KOPT-K1 (cell line): Measurements from ENCODE around the gene ZMIZ1.

Experiments
- H3K27ac ChIP-seq: fragments of 200-600 bp; sonication (generic); 2 replicates; pipeline ENCODE4 v1.5.1; 2016; ENCODE audit warnings: antibody characterized with exemption, mild to moderate bottlenecking, low read depth, low read length; ENCODE audit not compliant: poor library complexity, severe bottlenecking
- H3K36me3 ChIP-seq: fragments of 200-600 bp; sonication (generic); 2 replicates; pipeline ENCODE4 v1.5.1; 2017; ENCODE audit warnings: antibody characterized with exemption, mild to moderate bottlenecking, low read length, moderate library complexity; ENCODE audit not compliant: insufficient read depth
- H3K9me3 ChIP-seq: fragments of 200-600 bp; sonication (generic); 2 replicates; pipeline ENCODE4 v1.5.1; 2017; ENCODE audit warnings: antibody characterized with exemption, low read length, mild to moderate bottlenecking; ENCODE audit not compliant: insufficient read depth, poor library complexity, severe bottlenecking

ZMIZ1 gene

DNA sequence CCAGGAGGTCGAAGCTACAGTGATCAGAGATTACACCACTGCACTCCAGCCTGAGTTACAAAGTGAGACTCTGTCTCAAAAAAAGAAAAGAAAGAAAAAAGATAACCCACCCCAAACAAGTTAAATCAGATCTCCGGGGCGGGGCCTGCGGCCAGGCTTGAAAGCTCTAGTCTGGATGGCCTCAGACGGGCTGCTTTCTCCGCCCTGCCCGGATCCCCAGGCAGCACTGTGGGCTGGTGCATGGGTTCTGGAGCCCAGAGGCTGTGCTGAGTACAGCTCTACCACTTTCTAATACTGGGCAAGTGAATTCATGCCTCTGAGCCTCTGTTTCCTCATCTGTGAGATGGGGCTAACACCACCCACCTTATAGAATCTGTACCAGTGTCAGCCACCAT lies 83.7 kb downstream of the ZMIZ1 start:
- Histone ChIP-seq H3K9me3 (no peaks in the 10 kb centered on the region), H3K36me3 (peaks cover 49% of the 10 kb centered on the region; the same call in 1 of the 2 replicates), H3K27ac (peak overlapping the region; percentile 100)

DNA sequence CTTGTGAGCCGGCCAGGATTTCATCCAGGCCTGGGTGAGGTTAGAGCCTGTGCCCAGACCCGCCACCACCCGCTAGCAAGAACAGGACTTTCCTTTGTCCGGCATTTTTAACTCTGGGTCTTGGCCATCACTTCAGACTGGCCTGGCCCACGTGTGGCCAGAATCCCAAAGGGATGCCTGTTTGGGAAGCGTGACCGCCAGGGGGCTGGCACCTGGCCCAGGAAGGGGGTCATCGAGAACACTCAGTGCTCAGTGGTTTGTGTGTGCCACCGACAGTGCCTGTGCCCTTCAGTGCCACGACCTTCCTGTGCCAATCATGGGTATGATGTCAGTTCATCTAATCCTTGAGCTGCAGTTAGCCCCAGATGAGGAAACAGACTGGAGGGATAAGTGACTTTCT lies 85.0 kb downstream of the ZMIZ1 start:
- no peak overlapping the region for H3K27ac ChIP-seq
- H3K9me3 ChIP-seq: no peaks in the 10 kb centered on the region
- H3K36me3 ChIP-seq: peaks cover 45% of the 10 kb centered on the region; the same call in 1 of the 2 replicates

DNA sequence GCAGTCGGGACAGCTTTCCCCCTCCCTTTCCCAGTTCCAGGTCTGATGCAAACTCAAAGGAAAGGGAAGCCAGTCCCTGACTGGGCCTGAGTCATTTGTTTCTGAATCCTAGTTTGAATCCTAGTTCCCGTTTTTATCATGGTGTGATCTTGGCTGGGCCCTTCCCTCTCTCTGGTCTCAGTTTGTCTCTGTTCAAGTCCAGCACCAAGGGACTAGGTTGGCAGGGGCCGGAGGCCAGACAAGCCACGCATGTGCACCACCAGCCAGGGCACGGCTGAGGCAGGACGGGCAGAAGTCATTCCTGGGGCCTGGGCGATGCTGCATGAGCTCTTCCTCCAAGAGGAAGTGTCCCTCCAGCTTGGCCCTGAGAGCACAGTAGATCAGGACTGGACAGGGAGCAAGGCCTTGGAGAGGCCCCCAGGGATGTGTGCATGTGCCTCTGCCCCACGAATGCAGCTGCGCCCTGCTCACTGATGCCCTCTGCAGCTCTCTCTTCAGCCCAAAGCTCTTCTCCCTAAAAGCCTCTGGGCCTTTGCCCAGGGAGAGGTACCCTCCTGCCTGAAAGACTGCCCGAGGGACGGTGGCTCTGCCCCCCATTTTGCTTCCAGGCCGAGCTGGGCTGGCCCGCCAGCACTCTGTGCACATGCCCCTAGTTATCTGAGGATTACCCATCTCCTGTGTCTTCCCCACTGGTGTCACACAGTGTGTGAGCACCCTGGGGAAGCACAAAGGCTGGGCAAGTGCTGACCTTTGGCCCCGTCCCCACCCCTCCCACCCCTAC lies 86.7 kb downstream of the ZMIZ1 start:
- H3K36me3 ChIP-seq: peaks cover 44% of the 10 kb centered on the region; the same call in 1 of the 2 replicates
- H3K27ac ChIP-seq: peak overlapping the region; percentile 24
- H3K9me3 ChIP-seq: no peaks in the 10 kb centered on the region

DNA sequence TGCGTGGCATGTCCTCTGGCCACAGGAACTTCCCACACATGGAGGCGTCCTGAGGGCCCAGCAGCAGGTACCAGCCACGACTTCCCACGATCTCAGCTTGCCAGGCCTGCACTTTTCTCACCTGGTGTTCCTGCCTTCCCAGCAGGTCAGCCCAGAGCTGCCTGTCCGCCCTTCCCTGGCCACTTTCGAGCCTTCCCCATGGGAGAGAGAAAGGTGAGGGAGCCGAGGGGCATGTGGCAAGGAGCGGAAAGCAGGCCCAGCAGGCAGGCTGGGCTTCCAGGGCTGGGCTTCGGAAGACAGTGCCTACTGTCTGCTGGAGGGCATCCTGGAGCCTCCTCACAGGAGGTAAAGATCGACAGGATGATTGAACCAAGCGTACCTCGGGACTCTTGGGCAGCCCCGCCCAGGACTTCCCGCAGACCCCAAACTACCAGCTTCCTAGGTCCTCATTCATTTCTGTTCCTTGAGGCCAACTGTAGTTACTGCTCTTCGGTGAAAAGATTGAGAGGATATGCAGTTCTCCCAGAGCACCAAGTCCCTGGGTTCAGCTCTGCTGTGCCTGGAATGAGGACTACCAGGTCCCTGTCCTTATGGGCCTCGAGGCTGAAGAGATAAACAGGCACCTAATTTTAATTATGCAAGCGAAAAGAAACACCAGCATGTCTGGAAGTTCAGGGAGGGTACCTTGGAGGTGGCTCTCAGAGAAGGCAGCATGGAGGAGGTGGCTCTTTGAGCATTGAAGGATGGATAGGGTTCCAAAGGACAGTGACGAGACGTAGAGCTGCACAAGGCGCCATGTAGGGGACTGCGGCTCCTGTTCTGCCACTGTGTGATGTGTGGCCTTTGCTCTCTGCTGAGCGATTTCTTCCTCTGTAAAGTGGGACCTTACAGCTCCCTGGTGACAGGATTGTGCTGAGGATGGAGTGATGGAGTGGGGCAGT lies 87.8 kb downstream of the ZMIZ1 start:
- Histone ChIP-seq H3K36me3 (peaks cover 51% of the 10 kb centered on the region), H3K27ac (no peak overlapping the region), H3K9me3 (no peaks in the 10 kb centered on the region)

DNA sequence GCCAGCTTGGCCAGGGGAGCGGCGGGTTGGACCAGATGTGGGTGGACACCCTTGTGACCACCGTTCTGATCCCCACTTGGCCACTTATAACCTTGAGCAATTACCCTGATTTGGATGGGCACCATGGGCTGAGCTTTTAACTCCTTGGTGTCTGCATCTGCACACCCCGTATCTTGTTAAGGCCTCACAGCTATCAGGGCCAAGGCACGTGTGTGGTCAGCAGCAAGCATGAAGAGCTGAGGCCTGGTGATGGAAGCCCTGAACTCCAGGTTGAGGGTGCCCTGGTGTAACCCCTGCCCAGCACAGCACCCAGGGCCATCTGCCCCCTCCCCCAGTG lies 89.2 kb downstream of the ZMIZ1 start:
- Histone ChIP-seq H3K36me3 (peaks cover 61% of the 10 kb centered on the region), H3K27ac (no peak overlapping the region), H3K9me3 (no peaks in the 10 kb centered on the region)

DNA sequence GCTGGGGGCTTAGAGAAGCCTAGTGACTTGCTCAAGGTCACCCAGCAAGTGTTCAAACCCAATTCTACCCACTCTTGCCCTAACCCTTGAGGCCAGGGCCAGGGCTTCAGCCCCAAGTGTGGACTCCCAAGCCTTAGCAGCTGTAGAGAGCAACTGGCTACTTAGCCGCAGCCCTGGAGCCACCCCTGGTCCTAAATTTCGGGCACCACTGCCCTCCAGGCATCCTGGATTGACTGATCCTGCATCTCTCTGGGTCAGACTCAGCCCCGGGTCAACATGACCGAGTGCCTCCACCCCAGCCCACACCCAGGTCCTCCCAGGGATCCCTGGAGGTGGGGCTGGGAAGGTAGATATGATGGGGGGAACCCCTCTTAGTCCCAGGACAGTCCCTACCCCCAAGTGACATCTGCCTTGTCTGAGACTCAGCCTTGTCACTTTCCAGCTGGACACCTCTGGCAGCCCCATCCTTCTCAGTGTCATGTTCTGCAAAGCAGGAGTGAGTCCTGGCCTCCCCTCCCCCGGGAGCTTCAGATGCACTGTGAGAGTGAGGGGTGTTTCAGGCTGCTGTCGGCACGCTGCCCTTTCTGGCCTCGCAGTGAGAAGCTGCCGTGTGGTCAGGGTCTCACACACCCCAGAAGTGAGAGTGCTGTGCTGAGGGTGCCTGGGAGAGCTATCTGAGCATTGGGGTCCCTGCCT lies 89.8 kb downstream of the ZMIZ1 start:
- Histone ChIP-seq H3K9me3 (no peaks in the 10 kb centered on the region), H3K27ac (no peak overlapping the region), H3K36me3 (peaks cover 61% of the 10 kb centered on the region)

DNA sequence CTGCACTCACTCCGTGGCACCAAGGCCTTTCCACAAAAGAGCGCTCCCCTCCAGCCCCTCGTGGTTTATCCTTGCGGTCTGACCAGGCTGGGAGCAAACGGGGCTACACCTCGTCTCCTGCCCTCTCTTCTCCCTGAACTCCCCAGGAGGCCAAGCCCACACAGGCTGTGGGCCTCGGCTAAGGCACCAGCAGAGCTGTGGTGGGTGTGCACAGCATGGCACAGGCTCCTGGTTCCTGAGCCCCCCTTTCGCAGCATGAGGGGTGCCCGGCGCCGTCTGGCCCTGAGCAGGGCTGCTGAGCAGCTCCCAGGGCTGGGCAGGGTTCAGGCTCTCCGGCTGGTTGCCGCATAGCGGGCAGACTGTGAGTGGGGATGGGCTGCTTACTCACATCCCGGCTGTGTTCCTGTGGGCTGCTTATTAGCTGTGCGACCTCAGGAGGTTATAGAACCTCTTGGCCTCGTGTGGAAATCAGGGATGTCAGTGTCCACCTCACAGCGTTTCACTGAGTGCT lies 90.4 kb downstream of the ZMIZ1 start:
- no peaks in the 10 kb centered on the region for H3K9me3 ChIP-seq
- no peak overlapping the region for H3K27ac ChIP-seq
- peaks cover 61% of the 10 kb centered on the region for H3K36me3 ChIP-seq

DNA sequence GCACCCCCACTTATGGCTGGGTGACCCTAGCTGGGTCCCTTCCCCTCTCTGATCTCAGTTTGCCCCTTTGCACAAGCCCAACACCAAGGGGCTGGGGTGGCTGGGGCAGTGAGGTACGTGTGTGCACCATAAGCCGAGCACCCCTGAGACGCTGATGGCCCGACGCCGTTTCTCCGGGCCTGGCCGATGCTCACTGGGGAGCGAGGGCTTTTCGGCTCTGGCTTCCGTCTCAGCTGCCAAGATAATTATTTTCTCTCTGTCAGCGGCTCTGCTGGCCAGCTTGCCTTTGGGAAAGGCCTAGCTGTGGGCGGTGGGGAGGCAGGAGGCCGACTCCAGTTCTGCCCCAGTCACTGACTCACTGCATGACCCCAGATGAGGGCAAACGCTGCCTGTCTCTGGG lies 91.0 kb downstream of the ZMIZ1 start:
- Histone ChIP-seq H3K27ac (peak overlapping the region; percentile 39), H3K36me3 (peaks cover 60% of the 10 kb centered on the region), H3K9me3 (no peaks in the 10 kb centered on the region)

DNA sequence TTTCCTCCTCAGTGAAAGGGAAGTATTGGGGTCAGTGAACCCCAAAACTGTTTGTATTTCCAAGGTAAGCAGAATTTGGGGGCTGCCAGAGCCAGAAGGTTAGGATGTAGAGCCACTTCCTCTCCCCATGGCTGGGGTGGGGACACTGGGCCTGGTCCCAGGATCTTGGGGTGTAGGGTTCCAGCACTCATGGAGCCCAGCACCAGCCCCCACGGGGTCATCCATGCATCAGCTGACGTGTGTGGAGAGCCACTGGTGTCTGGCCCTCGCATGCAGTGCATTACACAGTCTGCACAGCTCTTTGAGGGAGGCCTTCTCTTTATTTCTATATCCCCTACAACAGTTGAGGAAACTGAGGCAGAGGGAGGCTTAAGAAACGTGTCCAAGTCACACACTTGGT lies 91.4 kb downstream of the ZMIZ1 start:
- peaks cover 61% of the 10 kb centered on the region for H3K36me3 ChIP-seq
- no peaks in the 10 kb centered on the region for H3K9me3 ChIP-seq
- peak overlapping the region; percentile 39 for H3K27ac ChIP-seq

DNA sequence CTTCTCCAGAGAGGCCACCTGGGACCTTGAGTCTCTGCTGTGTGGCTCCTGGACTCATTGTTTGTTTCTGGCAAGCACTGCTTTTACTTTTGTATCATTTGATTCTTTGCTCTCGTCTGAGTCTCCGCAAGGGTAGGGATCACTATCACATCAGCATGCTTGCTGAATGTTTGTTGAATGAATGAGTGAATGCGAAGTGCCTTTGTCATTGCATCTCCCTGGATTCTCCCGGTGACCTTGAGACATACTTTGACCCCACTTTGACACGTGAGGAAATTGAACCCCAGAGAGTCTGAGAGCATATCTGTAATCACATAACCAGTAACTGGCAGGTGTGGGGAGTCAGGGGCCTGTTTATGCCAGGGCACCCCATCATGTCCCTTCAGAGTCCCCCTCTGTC lies 92.8 kb downstream of the ZMIZ1 start:
- Histone ChIP-seq H3K9me3 (no peaks in the 10 kb centered on the region), H3K27ac (no peak overlapping the region), H3K36me3 (peaks cover 69% of the 10 kb centered on the region)

DNA sequence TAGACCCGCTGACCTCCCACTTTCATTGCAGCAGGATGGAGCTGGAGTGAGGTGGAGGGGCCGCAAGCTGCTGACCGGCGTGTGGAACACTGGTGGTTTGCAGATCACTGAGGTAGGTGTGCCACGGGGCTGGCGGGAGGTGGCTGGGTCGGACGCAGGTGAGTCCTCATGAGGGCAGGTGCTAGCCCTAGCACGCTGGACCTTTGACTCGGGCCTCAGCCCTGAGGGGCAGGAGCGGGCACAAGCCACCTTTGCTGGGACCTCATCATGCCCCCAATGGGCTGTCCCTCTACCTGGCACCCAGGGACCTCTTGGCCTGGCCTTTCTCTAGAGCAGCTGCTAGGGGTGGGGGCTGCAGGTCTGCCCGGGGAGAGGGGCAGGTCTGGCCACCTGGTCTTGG lies 93.3 kb downstream of the ZMIZ1 start:
- peaks cover 69% of the 10 kb centered on the region for H3K36me3 ChIP-seq
- no peaks in the 10 kb centered on the region for H3K9me3 ChIP-seq
- H3K27ac ChIP-seq: no peak overlapping the region

DNA sequence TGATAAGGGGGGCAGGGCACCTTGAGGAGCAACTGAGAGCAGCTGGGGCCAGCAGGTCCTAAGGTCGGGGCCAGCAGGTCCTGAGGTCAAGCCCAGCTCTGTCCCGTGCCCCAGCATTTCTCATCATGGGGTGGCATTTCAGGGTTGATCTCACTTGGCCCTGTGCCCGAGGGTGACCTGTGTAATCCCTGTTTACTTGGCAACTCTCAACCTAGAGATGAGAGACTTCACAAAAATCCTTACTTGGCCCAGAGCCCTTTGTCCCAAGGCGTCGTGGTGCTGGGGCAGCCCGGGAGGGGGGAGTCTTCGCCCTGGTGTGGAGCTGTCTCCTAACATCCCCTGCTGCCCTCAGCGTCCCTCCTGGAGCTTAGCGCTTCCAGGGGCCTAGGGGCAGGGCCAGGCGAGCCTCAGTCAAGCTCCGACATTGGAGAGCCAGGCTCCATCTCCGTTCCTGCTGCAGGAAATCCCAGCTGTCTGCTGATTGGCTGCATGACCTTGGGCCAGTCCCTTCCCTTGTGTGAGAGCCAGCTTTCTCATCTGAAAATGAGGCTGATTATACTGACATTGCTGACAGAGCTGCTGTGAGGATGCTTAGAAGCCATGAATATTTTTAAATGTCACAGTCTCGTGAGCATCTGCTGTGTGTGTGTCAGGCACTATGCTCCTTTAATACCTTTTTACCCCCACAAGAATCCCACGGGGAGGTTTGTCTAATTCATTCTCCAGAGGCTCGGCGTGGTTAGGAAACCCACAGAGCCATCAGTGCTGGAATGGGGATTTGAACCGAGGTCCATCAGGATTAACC lies 94.3 kb downstream of the ZMIZ1 start:
- no peaks in the 10 kb centered on the region for H3K9me3 ChIP-seq
- peaks cover 75% of the 10 kb centered on the region for H3K36me3 ChIP-seq
- no peak overlapping the region for H3K27ac ChIP-seq

DNA sequence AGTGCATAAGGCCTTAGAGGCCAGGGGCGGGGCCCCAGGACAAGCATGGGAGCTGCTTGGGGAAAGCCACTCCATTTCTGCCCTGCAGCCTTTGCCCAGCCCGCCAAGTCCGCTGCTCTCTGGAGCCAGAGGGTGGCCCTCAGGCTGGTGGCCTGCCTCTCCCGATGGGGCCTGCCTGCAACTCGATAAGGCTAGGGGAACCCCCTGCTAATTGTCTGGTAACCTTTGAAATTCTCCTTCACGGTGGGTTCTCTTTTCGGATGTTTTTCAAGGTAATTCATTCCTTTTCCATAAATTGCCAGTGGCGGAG lies 94.9 kb downstream of the ZMIZ1 start:
- H3K36me3 ChIP-seq: peaks cover 81% of the 10 kb centered on the region
- no peak overlapping the region for H3K27ac ChIP-seq
- H3K9me3 ChIP-seq: no peaks in the 10 kb centered on the region

DNA sequence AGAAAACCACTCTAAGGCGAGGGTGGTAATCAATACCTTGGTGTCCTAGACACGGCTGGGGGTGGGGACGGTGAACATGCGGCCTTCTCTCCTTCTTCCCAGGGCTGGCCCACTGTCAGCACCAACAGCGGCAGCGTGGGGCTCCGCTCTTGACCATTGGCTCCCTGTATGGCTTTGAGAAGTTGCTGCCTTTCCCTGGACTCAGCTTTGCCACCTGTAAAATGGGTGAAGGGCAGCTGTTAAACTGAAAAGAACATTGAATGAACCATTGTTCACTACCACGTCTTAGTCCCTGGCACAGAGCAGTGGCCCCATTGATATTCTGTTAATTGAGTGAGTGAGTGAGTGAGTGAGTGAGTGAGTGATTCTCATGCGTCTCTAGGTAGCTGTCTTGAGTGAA lies 95.3 kb downstream of the ZMIZ1 start:
- Histone ChIP-seq H3K27ac (no peak overlapping the region), H3K36me3 (peaks cover 81% of the 10 kb centered on the region), H3K9me3 (no peaks in the 10 kb centered on the region)
